Right lobe of liver (tissue), 6 donors: ENCODE measurements around the gene AIPL1. TPM values are rescaled to one million over a fixed set of nuclear protein-coding genes. Genes with fewer than 3 reads are reported as not detected.

ENCODE experiments used
- ATAC-seq, 4 donors: fragments of 200-7000 bp; cut with Tn5 transposase; one replicate each; pipeline ENCODE4 v1.9.1; 2020; ENCODE audit warnings: mild to moderate bottlenecking in 4 of 4, moderate library complexity in 4 of 4
- DNase-seq, 3 donors: peaks; one replicate each; pipeline ENCODE4 v3.0.0-alpha.2; 2020
- H3K27ac ChIP-seq, 3 donors: fragments of 200-600 bp; one replicate each; pipeline ENCODE4 v1.8.0; 2022
- H3K27me3 ChIP-seq, 2 donors: fragments of 200-600 bp; one replicate each; pipeline ENCODE4 v1.8.0; 2022
- H3K36me3 ChIP-seq, 4 donors: fragments of 200-600 bp; sonication (generic) in 1 of 4; one replicate each; pipeline versions ENCODE4 v1.5.1 to v1.8.0; 2017 to 2022; ENCODE audit warnings: control low read depth in 1 of 4
- H3K4me1 ChIP-seq, 4 donors: fragments of 200-600 bp; sonication (generic) in 1 of 4; one replicate each; pipeline versions ENCODE4 v1.5.1 to v1.8.0; 2017 to 2022; ENCODE audit warnings: control low read depth in 1 of 4
- H3K4me3 ChIP-seq, 3 donors: fragments of 200-600 bp; one replicate each; pipeline ENCODE4 v1.8.0; 2022
- H3K9me3 ChIP-seq, 4 donors: fragments of 200-600 bp; sonication (generic) in 1 of 4; one replicate each; pipeline versions ENCODE4 v1.5.1 to v1.8.0; 2017 to 2022; ENCODE audit warnings: control low read depth in 1 of 4
- POLR2A ChIP-seq: fragments of 450-650 bp; IDR thresholded peaks from one replicate; pipeline ENCODE4 v1.6.1; 2017; ENCODE audit warnings: antibody characterized with exemption, mild to moderate bottlenecking
- WGBS: methylation state at CpG from one replicate; pipeline ENCODE4 v1.1.6; 2018; ENCODE audit warnings: low coverage, low lambda C conversion rate; ENCODE audit not compliant: insufficient coverage; ENCODE audit errors: missing lambda C conversion rate; 5-methylcytosine and 5-hydroxymethylcytosine counted together
- intact Hi-C, 2 donors: fragments of 100-400 bp; cut with DNase I; formaldehyde crosslinking; loops; one replicate each; pipeline versions ENCODE4 v1.11.2 to v1.14.1; 2022
- total RNA-seq, 6 experiments: library from RNA; depleted of rRNA in 2 of 6; stranded (reverse); fragments of >200 nt in 2 of 6; fragmentation: NEBNext Ultra II Directional in 3 of 6; extraction: Animal tissue kit (Norgen Biotek cat#: 25700) in 3 of 6; gene quantifications; one replicate each; pipeline versions ENCODE4 v1.1.0 to v1.2.4, GENCODE V29; 2016 to 2023
- TF ChIP-seq, protein P1 (sequence below), 4 donors: fragments of 200-600 bp in 3 of 4; fragments of 450-650 bp in 1 of 4; IDR thresholded peaks; one replicate each; pipeline versions ENCODE4 v1.5.1 to v1.8.0; 2016 to 2022; ENCODE audit warnings: antibody characterized with exemption in 4 of 4, mild to moderate bottlenecking in 2 of 4
- donor health status: DM: no; HTN: yes; CAD: no.
- donor health status: DM: no; HTN: no; CAD: no.
- donor health status: DM: no; HTN: no; CAD: no.
- donor health status: DM: no; HTN: yes; CAD: no.
- donor health status: DM: no; HTN: yes; CAD: no.

AIPL1 gene
- total RNA-seq, 6 experiments from 2014 or later = not detected

DNA sequence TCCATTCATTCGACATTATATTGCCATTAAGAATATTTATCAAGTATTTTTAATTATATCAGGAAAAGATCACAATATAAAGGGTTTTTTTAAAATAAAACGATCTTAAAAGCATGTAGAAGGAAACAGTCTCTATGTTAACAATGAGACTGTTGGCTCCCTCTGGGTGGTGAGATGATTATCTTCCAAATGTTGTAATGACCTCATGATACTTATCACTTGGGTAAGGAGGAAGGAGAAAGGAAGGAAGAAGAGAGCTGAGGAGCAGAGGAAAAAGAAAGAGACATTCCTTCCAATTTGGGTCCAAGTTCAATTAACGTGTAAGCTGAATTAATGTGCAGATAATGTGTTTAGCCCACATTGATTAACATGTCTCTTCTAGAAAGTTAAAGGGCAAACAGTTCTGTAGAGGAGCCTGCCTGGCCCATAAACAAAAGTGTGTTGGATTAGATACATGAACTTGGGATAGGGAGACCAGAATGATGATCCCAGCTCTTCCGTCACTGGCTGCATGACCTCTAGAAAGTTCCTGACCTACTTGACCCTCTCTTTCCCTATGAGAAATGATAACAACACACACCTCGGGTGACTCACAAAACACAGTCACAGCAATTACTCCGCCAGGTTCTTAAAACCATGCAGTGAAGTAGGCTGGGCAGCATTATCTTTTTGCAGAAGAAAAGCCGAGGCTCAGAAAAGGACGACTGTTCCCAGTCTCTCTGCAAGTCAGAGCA lies 41.3 kb upstream of the AIPL1 start:
- H3K4me1 ChIP-seq = no peaks in the 10 kb centered on the region
- no peak overlapping the region for H3K27ac ChIP-seq
- H3K27me3 ChIP-seq = no peaks in the 10 kb centered on the region
- H3K9me3 ChIP-seq = no peaks in the 10 kb centered on the region
- DNase-seq (no peak), ATAC-seq (no peak)
- 45% methylated on average over 6 of the region's 8 CpGs for WGBS
- H3K36me3 ChIP-seq = no peaks in the 10 kb centered on the region
- no peak overlapping the region for H3K4me3 ChIP-seq
- intact Hi-C loops = loop anchor here in 1 of 2 donors (10.0 kb wide), 1 partner anchor 159 kb away; no protein-coding TSS in a partner anchor
- TF ChIP-seq, protein P1, sequence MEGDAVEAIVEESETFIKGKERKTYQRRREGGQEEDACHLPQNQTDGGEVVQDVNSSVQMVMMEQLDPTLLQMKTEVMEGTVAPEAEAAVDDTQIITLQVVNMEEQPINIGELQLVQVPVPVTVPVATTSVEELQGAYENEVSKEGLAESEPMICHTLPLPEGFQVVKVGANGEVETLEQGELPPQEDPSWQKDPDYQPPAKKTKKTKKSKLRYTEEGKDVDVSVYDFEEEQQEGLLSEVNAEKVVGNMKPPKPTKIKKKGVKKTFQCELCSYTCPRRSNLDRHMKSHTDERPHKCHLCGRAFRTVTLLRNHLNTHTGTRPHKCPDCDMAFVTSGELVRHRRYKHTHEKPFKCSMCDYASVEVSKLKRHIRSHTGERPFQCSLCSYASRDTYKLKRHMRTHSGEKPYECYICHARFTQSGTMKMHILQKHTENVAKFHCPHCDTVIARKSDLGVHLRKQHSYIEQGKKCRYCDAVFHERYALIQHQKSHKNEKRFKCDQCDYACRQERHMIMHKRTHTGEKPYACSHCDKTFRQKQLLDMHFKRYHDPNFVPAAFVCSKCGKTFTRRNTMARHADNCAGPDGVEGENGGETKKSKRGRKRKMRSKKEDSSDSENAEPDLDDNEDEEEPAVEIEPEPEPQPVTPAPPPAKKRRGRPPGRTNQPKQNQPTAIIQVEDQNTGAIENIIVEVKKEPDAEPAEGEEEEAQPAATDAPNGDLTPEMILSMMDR (IDR thresholded peaks at IDR 0.05) = no peak
- no peak for TF ChIP-seq POLR2A

DNA sequence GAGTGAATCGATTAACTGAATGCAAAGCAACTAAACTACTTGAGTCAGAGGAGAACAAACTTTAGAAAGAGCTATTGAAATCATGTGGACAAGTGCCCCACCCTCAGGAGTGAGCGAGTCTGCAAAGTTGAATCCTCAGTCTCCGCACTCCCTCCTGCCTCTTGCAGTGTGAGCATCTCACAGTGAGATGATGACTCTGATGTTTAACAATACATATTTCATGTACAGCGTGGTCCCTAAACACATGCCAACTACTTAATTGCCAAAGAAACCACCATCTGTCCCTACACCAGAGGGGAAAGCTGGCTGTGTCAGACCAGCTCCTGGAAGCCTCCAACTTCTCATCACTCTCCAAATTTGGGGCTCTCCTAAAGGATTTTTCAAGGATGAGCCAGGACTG lies 40.5 kb upstream of the AIPL1 start:
- intact Hi-C loops = loop anchor here in 1 of 2 donors (10.0 kb wide), 1 partner anchor 159 kb away; no protein-coding TSS in a partner anchor
- TF ChIP-seq, protein P1 (IDR thresholded peaks at IDR 0.05) = no peak
- no peak for TF ChIP-seq POLR2A

DNA sequence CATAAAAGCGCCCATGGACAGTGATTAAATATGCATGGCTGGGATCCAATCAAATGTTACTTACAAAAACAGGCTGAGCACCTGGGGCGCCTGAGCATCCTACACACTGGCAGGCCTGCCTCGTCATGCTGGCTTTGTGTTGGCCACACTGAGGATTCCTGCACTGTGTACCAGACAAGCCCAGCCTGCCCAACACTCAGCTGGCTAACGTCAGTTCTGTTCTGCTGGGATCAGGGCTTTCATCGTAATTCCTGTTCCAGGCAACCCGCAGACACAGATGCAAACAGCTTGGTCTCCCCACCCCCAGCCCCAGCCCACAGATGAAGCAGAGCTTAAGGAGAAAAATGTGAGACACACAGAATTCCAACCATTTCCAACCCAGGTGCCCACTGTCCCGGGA lies 40.0 kb upstream of the AIPL1 start:
- intact Hi-C loops = loop anchor here (5.0 to 10.0 kb wide), 2 partner anchors 160 to 162 kb away; no protein-coding TSS in a partner anchor
- DNase-seq = no peak

More for the DNA sequence above, 40.5 kb upstream of the AIPL1 start:
- Histone ChIP-seq H3K4me1 (no peaks in the 10 kb centered on the region), H3K36me3 (no peaks in the 10 kb centered on the region), H3K27me3 (no peaks in the 10 kb centered on the region), H3K27ac (no peak overlapping the region), H3K9me3 (no peaks in the 10 kb centered on the region), H3K4me3 (no peak overlapping the region)
- ATAC-seq (no peak), DNase-seq (no peak)
- WGBS = 66% methylated on average over 4 of the region's 4 CpGs

DNA sequence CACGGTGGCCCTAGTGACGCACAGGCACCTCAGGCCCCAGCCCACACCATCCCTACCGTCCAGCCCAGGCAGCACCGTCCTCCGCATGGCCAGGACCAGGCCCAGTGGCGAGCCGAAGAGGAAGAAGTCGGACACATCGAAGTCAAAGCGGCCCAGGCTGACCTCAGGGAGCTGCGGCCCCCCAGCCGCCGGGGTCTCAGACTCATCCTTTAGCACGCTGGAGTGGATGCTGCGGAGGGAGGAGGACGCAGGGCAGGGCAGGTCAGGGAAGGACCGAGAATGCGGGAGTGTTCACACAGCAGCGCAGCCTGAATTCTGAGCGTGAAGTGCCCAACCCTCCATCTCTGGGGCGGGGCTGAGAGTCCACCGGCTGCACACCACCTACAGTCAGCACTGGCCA lies 39.5 kb upstream of the AIPL1 start:
- Histone ChIP-seq H3K36me3 (no peaks in the 10 kb centered on the region), H3K9me3 (no peaks in the 10 kb centered on the region), H3K27ac (no peak overlapping the region), H3K4me3 (no peak overlapping the region), H3K4me1 (no peaks in the 10 kb centered on the region), H3K27me3 (no peaks in the 10 kb centered on the region)
- TF ChIP-seq POLR2A = no peak
- TF ChIP-seq, protein P1 (IDR thresholded peaks at IDR 0.05) = no peak
- 92% methylated on average over 14 of the region's 22 CpGs for WGBS
- ATAC-seq (no peak), DNase-seq (no peak)
- intact Hi-C loops = loop anchor here (5.0 to 10.0 kb wide), 2 partner anchors 160 to 163 kb away; no protein-coding TSS in a partner anchor

More for the DNA sequence above, 40.0 kb upstream of the AIPL1 start:
- Histone ChIP-seq H3K4me3 (no peak overlapping the region), H3K36me3 (no peaks in the 10 kb centered on the region), H3K9me3 (no peaks in the 10 kb centered on the region), H3K27ac (no peak overlapping the region), H3K27me3 (no peaks in the 10 kb centered on the region), H3K4me1 (no peaks in the 10 kb centered on the region)
- TF ChIP-seq, protein P1 (IDR thresholded peaks at IDR 0.05) = no peak
- no peak for TF ChIP-seq POLR2A
- 73% methylated on average over 5 of the region's 7 CpGs for WGBS
- ATAC-seq = no peak
